B cell (primary cell): ENCODE data around the gene VENTX. TPM values are rescaled to one million over a fixed set of nuclear protein-coding genes. Genes with fewer than 3 reads are reported as not detected.

Experiments used
- ATAC-seq: fragments of 200-7000 bp; cut with Tn5 transposase; one replicate; pipeline ENCODE4 v1.10.0; 2021; ENCODE audit warnings: low read depth, mild to moderate bottlenecking, moderate number of reproducible peaks, moderate library complexity
- CTCF ChIA-PET: fragments of 350-600 bp; sonication (Branson Sonifier 250); formaldehyde crosslinking; loops from one replicate; lab custom pipeline; 2021; ENCODE audit warnings: antibody characterized with exemption, inconsistent platforms; lab: Charles Lee
- POLR2A ChIA-PET: fragments of 350-600 bp; sonication (Branson Sonifier 250); formaldehyde crosslinking; loops from one replicate; lab custom pipeline; 2021; ENCODE audit warnings: antibody characterized with exemption; lab: Charles Lee
- DNase-seq: peaks from one replicate; pipeline ENCODE4 v3.0.0; 2013
- H2AFZ ChIP-seq: 2 replicates; pipeline ENCODE4 v1.6.1; 2012; ENCODE audit warnings: mild to moderate bottlenecking, low read depth, low read length; ENCODE audit not compliant: insufficient read depth, poor library complexity, severe bottlenecking
- H3K27ac ChIP-seq, 2 donors: 1 replicate in 1 of 2; 2 replicates in 1 of 2; pipeline ENCODE4 v1.5.1; 2012 to 2013; ENCODE audit warnings: low read length in 2 of 2, mild to moderate bottlenecking in 2 of 2, moderate library complexity in 1 of 2
- H3K27me3 ChIP-seq, 4 experiments: fragments of 200-600 bp in 1 of 4; sonication (generic) in 1 of 4; replicated peaks in 1 of 4; 1 replicate in 2 of 4; 2 replicates in 2 of 4; pipeline versions ENCODE4 v1.6.1 to v1.7.0; 2013 to 2016; ENCODE audit warnings: low read length in 3 of 4, mild to moderate bottlenecking in 2 of 4, mixed read lengths in 1 of 4, moderate library complexity in 1 of 4; ENCODE audit not compliant: insufficient read depth in 4 of 4, control insufficient read depth in 3 of 4; ENCODE audit errors: control extremely low read depth in 1 of 4
- H3K36me3 ChIP-seq, 2 experiments: replicated peaks in 1 of 2; 1 replicate in 1 of 2; 2 replicates in 1 of 2; pipeline versions ENCODE4 v1.6.1 to v1.7.1; 2013; ENCODE audit warnings: low read length in 1 of 2; ENCODE audit not compliant: insufficient read depth in 2 of 2, control insufficient read depth in 1 of 2; ENCODE audit errors: control extremely low read depth in 1 of 2, extremely low read depth in 1 of 2
- H3K4me1 ChIP-seq, 2 donors: fragments of 200-600 bp in 1 of 2; sonication (generic) in 1 of 2; 1 replicate in 1 of 2; 2 replicates in 1 of 2; pipeline versions ENCODE4 v1.5.1 to v1.6.1; 2013 to 2017; ENCODE audit warnings: low read length in 2 of 2; ENCODE audit not compliant: control insufficient read depth in 2 of 2, insufficient read depth in 2 of 2
- H3K4me2 ChIP-seq: replicated peaks from 2 replicates; pipeline ENCODE3; 2012; ENCODE audit warnings: mild to moderate bottlenecking, low read depth, low read length; ENCODE audit not compliant: poor library complexity, severe bottlenecking
- H3K4me3 ChIP-seq, 5 experiments: fragments of 200-600 bp in 1 of 5; sonication (generic) in 1 of 5; 1 replicate in 3 of 5; 2 replicates in 2 of 5; pipeline versions ENCODE4 v1.5.1 to v1.7.0; 2011 to 2016; ENCODE audit warnings: low read length in 4 of 5, mild to moderate bottlenecking in 4 of 5, low read depth in 2 of 5, control low read depth in 1 of 5, moderate library complexity in 1 of 5; ENCODE audit not compliant: insufficient read depth in 1 of 5; ENCODE audit errors: control extremely low read depth in 1 of 5, extremely low read depth in 1 of 5
- H3K79me2 ChIP-seq: fragments of 200-600 bp; sonication (generic); one replicate; pipeline ENCODE4 v1.6.0; 2016; ENCODE audit warnings: low read length; ENCODE audit not compliant: control insufficient read depth, insufficient read depth
- H3K9ac ChIP-seq: fragments of 200-600 bp; sonication (generic); 2 replicates; pipeline ENCODE4 v1.6.1; 2017; ENCODE audit warnings: mild to moderate bottlenecking, low read length, moderate library complexity
- H3K9me3 ChIP-seq, 3 donors: one replicate each; pipeline versions ENCODE4 v1.6.1 to v1.7.1; 2013; ENCODE audit warnings: low read length in 2 of 3; ENCODE audit not compliant: control insufficient read depth in 2 of 3, insufficient read depth in 1 of 3; ENCODE audit errors: control extremely low read depth in 1 of 3
- H4K20me1 ChIP-seq: 2 replicates; pipeline ENCODE4 v1.6.0; 2012; ENCODE audit warnings: mild to moderate bottlenecking, low read length; ENCODE audit not compliant: insufficient read depth, control insufficient read depth, poor library complexity, severe bottlenecking
- H3K27ac Mint-ChIP-seq: one replicate; pipeline ENCODE4 v1.8.0; 2021; ENCODE audit warnings: mixed read lengths
- H3K27me3 Mint-ChIP-seq: one replicate; pipeline ENCODE4 v1.8.0; 2021; ENCODE audit warnings: mixed read lengths
- H3K4me1 Mint-ChIP-seq: one replicate; pipeline ENCODE4 v1.8.0; 2021; ENCODE audit warnings: mixed read lengths
- H3K4me3 Mint-ChIP-seq: one replicate; pipeline ENCODE4 v1.8.0; 2021; ENCODE audit warnings: mixed read lengths
- H3K9me3 Mint-ChIP-seq: one replicate; pipeline ENCODE4 v1.8.0; 2022; ENCODE audit warnings: mixed read lengths; ENCODE audit not compliant: insufficient read depth
- CTCF ChIP-seq: fragments of 200-600 bp; IDR thresholded peaks from one replicate; pipeline ENCODE4 v1.8.0; 2022; ENCODE audit warnings: antibody characterized with exemption, mild to moderate bottlenecking
- EZH2 ChIP-seq: IDR thresholded peaks from 2 replicates; pipeline ENCODE4 v1.6.1; 2012; ENCODE audit warnings: borderline replicate concordance, low read depth, mild to moderate bottlenecking, moderate library complexity, low read length; ENCODE audit not compliant: insufficient read depth, poor library complexity, severe bottlenecking
- WGBS: methylation state at CpG from one replicate; pipeline ENCODE4 v1.1.5; 2013; ENCODE audit warnings: missing lambda C conversion rate; ENCODE audit not compliant: insufficient coverage; 5-methylcytosine and 5-hydroxymethylcytosine counted together
- intact Hi-C: fragments of 100-400 bp; cut with micrococcal nuclease; formaldehyde crosslinking; loops from one replicate; pipeline ENCODE4 v1.10.0; 2022
- polyA plus RNA-seq: library from polyadenylated mRNA; depleted of rRNA; stranded (reverse); fragments of >200 nt; gene quantifications from 2 replicates; pipeline ENCODE4 v1.2.3, GENCODE V29; 2012
- total RNA-seq, 2 donors: library from RNA; stranded (reverse); fragments of 120-200 nt in 1 of 2; gene quantifications; 1 replicate in 1 of 2; 2 replicates in 1 of 2; pipeline versions ENCODE4 v1.2.3 to v1.2.4, GENCODE V29; 2013 to 2022

Gene VENTX
- total and polyA plus RNA-seq, 2 donors (not counting 1 experiment from before 2014, with no cell fraction given), result 0.82 TPM; not detected in 1

DNA sequence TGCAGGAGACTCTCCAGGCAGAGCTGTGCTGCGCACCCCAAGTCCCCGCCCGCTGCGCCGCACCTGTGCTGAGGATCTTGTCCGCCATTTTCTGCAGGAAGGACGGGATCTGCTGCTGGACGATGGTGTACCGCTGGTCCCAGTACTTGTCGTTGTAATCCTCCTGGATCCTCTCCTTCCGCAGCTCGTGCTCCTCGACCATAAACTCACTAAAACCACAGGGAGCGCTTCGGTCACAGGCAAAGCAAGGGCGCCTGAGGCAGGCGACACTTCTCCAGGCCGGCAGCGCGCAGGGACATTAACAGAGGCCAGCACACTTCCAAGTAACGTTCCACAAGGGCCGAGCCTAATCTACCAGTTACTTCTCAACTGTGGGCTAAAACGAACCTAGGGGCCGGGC lies 52.1 kb downstream of the VENTX start:
- peaks cover 7% of the 10 kb centered on the region for H4K20me1 ChIP-seq
- no peak for ATAC-seq
- Mint-ChIP-seq H3K9me3 (no peaks in the 10 kb centered on the region), H3K27me3 (no peaks in the 10 kb centered on the region), H3K4me3 (no peak overlapping the region), H3K4me1 (no peaks in the 10 kb centered on the region), H3K27ac (no peak overlapping the region)
- ChIA-PET POLR2A (no interaction called here), CTCF (interaction anchor here (1.3 kb wide), 1 partner anchor 44 kb away, joined by 4 read pairs; no protein-coding TSS in a partner anchor)
- TF ChIP-seq EZH2 (no peak), CTCF (no peak)
- peaks cover 1 to 74% of the 10 kb centered on the region in 2 experiments for H3K36me3 ChIP-seq
- H3K9me3 ChIP-seq, result no peaks in the 10 kb centered on the region
- H3K27me3 ChIP-seq, result no peaks in the 10 kb centered on the region
- intact Hi-C loops, result no loop called here
- WGBS, result 96% methylated on average over 24 of the region's 24 CpGs
- no peak overlapping the region for H3K9ac ChIP-seq
- no peak for DNase-seq
- H3K4me3 ChIP-seq, result no peak overlapping the region
- no peak overlapping the region for H2AFZ ChIP-seq
- H3K4me1 ChIP-seq, result no peaks in the 10 kb centered on the region
- no peak overlapping the region for H3K4me2 ChIP-seq
- no peaks in the 10 kb centered on the region for H3K79me2 ChIP-seq
- no peak overlapping the region for H3K27ac ChIP-seq

Other genes starting within 250 kb of the VENTX start
- not detected in 2 replicates for gene ADGRA1, start 149.9 kb upstream of the VENTX start, total RNA-seq
- gene ADGRA1, start 149.9 kb upstream of the VENTX start, polyA plus RNA-seq, result not detected in 2 replicates
- 0.17 TPM in 1 of 2 replicates, not detected in the other for gene KNDC1, start 77.6 kb upstream of the VENTX start, total RNA-seq
- 0.45 and 0.46 TPM in 2 replicates for gene KNDC1, start 77.6 kb upstream of the VENTX start, polyA plus RNA-seq
- 0.25 TPM in 1 of 2 replicates, not detected in the other for gene UTF1, start 7.6 kb upstream of the VENTX start, total RNA-seq
- gene UTF1, start 7.6 kb upstream of the VENTX start, polyA plus RNA-seq, result 0.10 and 0.35 TPM in 2 replicates
- gene ADAM8, start 39.0 kb downstream of the VENTX start, total RNA-seq, result 116 and 125 TPM in 2 replicates
- gene ADAM8, start 39.0 kb downstream of the VENTX start, polyA plus RNA-seq, result 196 and 228 TPM in 2 replicates
- 86.1 and 90.3 TPM in 2 replicates for gene TUBGCP2, start 71.0 kb downstream of the VENTX start, total RNA-seq
- 50.3 and 52.4 TPM in 2 replicates for gene TUBGCP2, start 71.0 kb downstream of the VENTX start, polyA plus RNA-seq
- gene ZNF511, start 71.1 kb downstream of the VENTX start, total RNA-seq, result 40.3 and 45.1 TPM in 2 replicates
- 30.5 and 30.7 TPM in 2 replicates for gene ZNF511, start 71.1 kb downstream of the VENTX start, polyA plus RNA-seq
- not detected in 2 replicates for gene CALY, start 99.0 kb downstream of the VENTX start, total RNA-seq
- gene CALY, start 99.0 kb downstream of the VENTX start, polyA plus RNA-seq, result 0.21 and 0.72 TPM in 2 replicates
- not detected in 2 replicates for gene PRAP1, start 109.5 kb downstream of the VENTX start, total RNA-seq
- gene PRAP1, start 109.5 kb downstream of the VENTX start, polyA plus RNA-seq, result not detected in 2 replicates
- gene FUOM, start 120.2 kb downstream of the VENTX start, total RNA-seq, result 20.7 and 23.8 TPM in 2 replicates
- gene FUOM, start 120.2 kb downstream of the VENTX start, polyA plus RNA-seq, result 23.7 and 30.7 TPM in 2 replicates
- gene ECHS1, start 135.5 kb downstream of the VENTX start, total RNA-seq, result 27.5 and 29.5 TPM in 2 replicates
- 15.6 and 19.3 TPM in 2 replicates for gene ECHS1, start 135.5 kb downstream of the VENTX start, polyA plus RNA-seq
- 23.5 and 24.9 TPM in 2 replicates for gene PAOX, start 141.4 kb downstream of the VENTX start, total RNA-seq
- 21.1 and 24.3 TPM in 2 replicates for gene PAOX, start 141.4 kb downstream of the VENTX start, polyA plus RNA-seq
- 85.1 and 90.0 TPM in 2 replicates for gene MTG1, start 156.3 kb downstream of the VENTX start, total RNA-seq
- gene MTG1, start 156.3 kb downstream of the VENTX start, polyA plus RNA-seq, result 117 and 170 TPM in 2 replicates
- not detected in 2 replicates for gene SPRN, start 186.8 kb downstream of the VENTX start, total RNA-seq
- gene SPRN, start 186.8 kb downstream of the VENTX start, polyA plus RNA-seq, result not detected in 2 replicates
- gene SCART1, start 216.1 kb downstream of the VENTX start, total RNA-seq, result 4.7 and 7.3 TPM in 2 replicates
- 3.0 and 4.1 TPM in 2 replicates for gene SCART1, start 216.1 kb downstream of the VENTX start, polyA plus RNA-seq